ENCODE data around the gene PLOD2. TPM values are rescaled to one million over a fixed set of nuclear protein-coding genes. Genes with fewer than 3 reads are reported as not detected.

Gene PLOD2
- total and polyA plus RNA-seq, 2 of the 8 experiments (the other 6 are each of a cell fraction or from before 2014, with no cell fraction given) = 4.0 to 28.7 TPM

- TF ChIP-seq RXRA (IDR thresholded peaks at IDR 0.05; ENCODE audit: insufficient read depth, low read depth, low read length) (no peak), SIN3A (conservative IDR thresholded peaks at IDR 0.05 in 1 of 2, IDR thresholded peaks at IDR 0.05 in 1 of 2; ENCODE audit: low read depth in 1 of 2, low read length in 2 of 2) (no peak)
Observed at GRCh38 chr3:146162561-146162960, 1.6 kb upstream of the PLOD2 start (continued).

Data from H1 (cell line).